Right hindlimb (tissue), 1 donor: ENCODE results near the gene TMEM74B.

Experiments
- DNase-seq: peaks from one replicate; pipeline ENCODE4 v3.0.0-alpha.2; 2018

Gene TMEM74B

GRCh38 chr20:1204576-1204975 lies 19.8 kb upstream of the TMEM74B start:
- no peak for DNase-seq

GRCh38 chr20:1204113-1204512 lies 19.3 kb upstream of the TMEM74B start:
- DNase-seq: no peak

GRCh38 chr20:1203630-1204029 lies 18.8 kb upstream of the TMEM74B start:
- no peak for DNase-seq

DNA sequence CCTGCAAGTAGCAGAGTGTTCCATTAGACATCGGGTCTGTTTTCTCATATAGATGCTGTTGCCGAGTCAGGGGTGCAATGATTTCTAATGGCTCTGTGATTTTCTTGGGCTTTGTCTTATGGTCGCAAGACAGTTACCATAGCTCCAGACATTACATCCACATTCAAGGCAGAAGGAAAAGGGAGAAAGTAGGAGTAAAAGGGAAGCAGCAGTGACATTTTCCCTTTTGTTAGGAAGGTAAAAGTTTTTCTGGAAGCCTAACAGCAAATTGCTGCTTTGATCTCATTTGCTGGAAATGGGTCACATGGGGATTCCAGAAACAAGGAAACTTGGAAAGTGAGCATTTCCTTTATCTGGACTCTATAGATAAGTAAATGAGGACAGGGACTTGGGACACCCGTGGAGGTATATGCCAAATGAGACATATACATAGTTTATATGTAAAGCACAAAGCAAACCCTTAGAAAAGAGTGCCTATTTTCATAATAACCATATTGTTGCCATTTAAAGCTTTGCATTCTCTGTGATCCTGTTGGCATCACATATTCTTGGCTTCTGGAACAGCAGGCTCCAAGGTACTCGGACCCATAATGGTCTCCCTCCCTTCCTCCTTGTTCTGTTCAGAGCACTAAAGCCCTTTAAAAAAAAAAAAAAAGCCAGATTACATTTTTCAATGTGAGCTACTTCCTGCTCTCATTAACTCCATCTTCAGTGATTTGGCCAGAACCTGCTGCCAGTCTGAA lies 18.2 kb upstream of the TMEM74B start, which contains the start of gene C20orf202:
C20orf202 (plus strand) TSS at position 693 of the 743 bp plus-strand sequence. CDS start 132 bp downstream, outside the sequence.
- no peak for DNase-seq

- DNase-seq: no peak
Observed at GRCh38 chr20:1199964-1200363, 15.2 kb upstream of the TMEM74B start.

- DNase-seq: no peak
Observed at GRCh38 chr20:1199212-1199873, 14.6 kb upstream of the TMEM74B start.

GRCh38 chr20:1198751-1199150 lies 14.0 kb upstream of the TMEM74B start:
- no peak for DNase-seq

- DNase-seq: no peak
Observed at GRCh38 chr20:1197801-1198200, 13.0 kb upstream of the TMEM74B start.

DNA sequence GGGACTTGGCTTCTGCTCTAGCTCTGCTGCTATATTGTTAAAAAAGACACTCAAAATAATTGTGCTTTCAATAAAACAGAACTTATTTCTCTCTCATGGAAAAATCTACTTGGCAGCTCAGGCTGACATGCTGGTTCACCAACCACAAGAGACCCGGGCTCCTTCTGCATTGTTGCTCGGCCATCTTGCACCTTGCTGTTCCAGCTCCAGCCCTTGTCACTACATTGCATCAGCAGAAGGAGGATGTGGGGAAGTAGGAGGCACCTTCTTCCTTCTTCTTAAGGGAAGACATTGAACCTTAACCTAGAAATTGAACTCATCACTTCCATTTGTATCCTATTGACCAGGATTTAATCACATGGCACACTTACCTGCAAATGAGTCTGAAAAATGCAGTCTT lies 11.9 kb upstream of the TMEM74B start:
- no peak for DNase-seq

DNA sequence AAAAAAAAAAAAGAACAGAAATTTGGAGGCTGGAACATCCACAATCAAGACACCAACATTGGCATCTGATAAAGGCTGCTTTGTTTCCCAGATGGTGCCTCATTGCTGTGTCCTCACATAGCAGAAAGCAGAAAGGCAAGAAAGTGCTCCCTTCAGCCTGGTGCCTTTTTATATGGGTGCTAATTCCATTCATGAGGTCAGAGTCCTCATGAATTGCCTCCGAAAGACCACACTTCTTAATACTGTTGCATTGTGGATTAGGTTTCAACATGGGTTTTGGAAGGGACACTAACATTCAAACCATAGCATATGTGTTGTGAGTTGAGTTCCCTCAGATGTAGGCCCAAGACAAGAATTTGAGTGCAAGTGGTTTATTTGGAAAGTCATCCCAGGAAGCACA lies 10.4 kb upstream of the TMEM74B start:
- DNase-seq: no peak

DNA sequence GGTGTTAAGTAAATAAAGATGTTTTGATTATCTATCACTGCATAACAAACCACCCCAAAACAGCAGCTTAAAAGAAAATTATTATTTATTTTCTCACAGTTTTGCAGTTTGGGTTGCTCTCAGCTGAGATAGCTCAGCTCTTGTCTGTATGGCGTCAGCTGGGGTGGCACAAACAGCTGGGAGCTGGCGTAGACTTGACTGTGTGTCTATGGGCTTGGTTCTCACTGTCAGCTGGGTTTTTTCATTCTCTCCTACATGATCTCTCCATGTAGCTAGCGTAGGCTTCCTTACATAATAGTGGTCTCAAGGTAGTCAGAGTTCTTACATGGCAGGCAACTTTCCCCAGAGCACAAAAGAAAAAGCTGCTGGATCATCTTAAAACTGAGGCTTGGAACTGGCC lies 6.5 kb upstream of the TMEM74B start:
- no peak for DNase-seq

DNA sequence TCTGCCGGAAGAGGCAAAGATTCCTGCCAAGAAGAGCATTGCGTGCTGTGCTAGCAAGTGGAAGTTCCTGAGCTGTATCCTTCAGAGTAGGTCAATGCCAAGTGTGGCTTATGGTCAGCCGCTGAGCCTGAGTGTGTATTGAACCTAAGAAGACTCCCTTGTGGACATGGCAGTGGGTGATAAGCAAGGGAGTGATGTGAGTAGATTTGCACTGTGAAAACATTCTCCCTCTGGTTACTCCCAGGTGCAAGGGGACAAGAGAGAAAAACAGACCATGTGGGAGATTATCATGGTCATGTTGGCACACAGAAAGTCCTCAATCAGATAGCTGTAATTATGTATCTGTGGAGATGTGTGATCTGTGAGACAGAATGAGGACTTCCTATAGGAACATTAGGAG lies 6.1 kb upstream of the TMEM74B start:
- DNase-seq: no peak

GRCh38 chr20:1189827-1190226 lies 5.0 kb upstream of the TMEM74B start:
- no peak for DNase-seq

- DNase-seq: no peak
Observed at GRCh38 chr20:1188347-1188746, 3.6 kb upstream of the TMEM74B start.

DNA sequence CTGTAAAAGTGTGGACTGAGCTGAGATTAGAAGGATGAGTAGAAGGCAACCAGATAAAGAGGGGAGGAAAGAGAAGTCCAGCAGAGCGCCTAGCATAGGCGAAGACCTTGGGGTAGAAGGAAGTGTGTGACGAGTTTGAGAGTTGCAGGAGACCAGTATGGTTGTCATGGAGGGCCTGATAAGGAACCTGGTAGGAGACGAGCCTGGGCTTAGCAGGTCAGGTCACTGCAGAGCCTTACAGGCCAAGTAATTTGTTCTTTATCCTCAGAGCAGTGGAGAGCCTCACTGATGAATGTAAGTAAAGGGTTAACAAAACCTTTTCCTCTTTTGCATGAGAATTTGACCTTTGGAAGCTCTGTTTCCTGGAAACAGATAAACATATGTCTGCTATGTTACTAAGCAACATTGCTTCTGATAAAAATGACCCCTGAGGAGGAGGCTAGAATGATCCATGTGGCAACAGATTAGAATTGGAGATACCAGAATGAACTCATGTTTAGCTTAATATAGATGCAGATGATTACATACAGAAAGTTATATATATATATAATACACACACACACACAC lies 2.9 kb upstream of the TMEM74B start:
- DNase-seq: no peak

- no peak for DNase-seq
Observed at GRCh38 chr20:1186367-1186991, 1.7 kb upstream of the TMEM74B start.

DNA sequence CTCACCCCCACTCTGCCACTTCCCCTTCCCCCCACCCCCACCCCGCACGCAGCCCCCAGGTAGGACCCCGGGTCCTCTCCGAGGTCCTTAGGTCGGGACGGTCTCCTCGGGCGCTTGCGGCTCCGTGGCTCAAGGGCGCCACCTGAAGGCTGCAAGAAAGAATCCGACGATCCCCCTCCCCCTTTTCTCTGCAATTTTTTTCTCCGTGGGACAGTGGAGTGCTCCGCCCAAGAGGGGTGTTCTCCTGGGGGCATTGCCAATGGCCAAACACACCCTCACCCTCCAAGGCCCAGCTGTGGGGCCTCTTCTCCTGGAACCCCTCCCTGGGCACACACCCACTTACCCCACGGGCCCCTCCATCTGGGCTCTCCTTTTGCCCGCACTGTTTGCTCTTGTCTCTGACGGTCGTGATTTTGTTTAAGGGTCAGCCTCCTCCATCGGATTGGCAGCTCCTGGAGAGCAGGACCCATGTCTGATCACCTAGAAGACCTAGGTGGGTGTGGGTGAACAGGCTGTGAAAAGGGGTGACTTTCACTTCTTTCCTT lies 1.1 kb upstream of the TMEM74B start:
- DNase-seq: no peak

DNA sequence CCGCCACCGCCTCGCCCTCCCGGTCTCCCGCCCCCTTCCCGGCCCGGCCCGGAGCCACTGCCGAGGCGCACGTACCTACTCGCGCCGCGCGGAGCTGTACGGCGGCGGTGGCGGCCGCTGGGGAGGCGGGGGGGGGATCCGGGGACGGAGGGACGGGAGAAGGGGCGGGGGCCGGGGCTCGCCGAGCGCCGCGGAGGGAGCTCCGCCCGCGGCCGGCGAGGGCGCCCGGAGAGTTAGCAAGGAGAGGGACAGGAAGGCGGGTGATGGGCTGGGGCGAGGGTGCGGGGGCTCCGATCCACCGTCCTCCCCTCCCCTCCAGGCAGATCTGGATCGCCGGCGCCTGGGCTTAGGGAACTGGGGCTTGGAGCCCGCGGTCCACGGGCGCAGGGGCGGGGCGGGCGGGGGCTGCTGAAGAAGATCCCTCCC lies 548 bp upstream of the TMEM74B start:
- DNase-seq: no peak

DNA sequence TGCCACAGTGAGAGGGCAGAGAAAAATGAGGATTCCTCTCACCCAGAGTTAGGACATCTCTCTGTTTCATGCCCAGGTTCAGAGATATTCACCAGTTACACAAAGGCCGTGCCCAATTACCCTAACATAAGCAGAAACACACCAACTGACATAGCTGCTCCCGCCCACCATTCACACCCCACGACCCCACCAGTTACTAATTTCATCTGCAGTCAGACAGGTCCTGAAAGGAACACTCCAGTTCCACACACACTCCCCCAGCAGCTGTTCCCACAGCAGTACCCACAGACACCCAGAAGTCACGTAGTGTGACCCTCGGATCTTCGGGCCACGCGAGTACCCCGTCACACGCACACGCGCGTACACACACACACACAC lies 532 bp downstream of the TMEM74B start:
- DNase-seq: no peak

- DNase-seq: no peak
Observed at GRCh38 chr20:1183153-1183552, 1.6 kb downstream of the TMEM74B start.

DNA sequence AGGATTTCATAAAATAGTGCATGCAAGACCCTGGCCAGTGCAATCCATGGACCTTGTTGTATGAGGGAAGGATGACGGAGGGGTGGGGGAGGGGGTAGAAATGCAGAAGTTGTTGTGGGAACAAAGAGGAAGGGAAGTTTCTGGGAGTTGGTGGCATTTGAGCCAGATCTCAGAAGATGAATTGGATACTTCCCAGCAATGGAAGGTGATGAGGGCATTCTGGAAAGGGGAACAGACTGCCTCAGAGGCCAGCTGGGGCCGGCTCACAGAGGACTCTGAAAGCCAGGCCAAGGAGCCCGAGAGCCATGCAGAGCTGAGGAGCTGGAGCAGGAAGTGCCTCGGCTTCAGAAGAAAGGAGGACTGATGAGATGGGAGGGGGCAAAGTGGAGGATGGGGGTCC lies 2.7 kb downstream of the TMEM74B start:
- peak; percentile 7 for DNase-seq

GRCh38 chr20:1180949-1181348 lies 3.8 kb downstream of the TMEM74B start:
- DNase-seq: no peak

GRCh38 chr20:1178623-1179022 lies 6.2 kb downstream of the TMEM74B start:
- no peak for DNase-seq

GRCh38 chr20:1178103-1178502 lies 6.7 kb downstream of the TMEM74B start:
- no peak for DNase-seq
